Spleen (tissue), 7 donors: ENCODE data around the gene MAPKBP1.

ENCODE experiments used
- CTCF ChIP-seq, 11 experiments: fragments of 200-600 bp in 7 of 11; fragments of 450-650 bp in 4 of 11; sonication (generic) in 4 of 11; IDR thresholded peaks in 8 of 11; conservative IDR thresholded peaks in 3 of 11; 1 replicate in 7 of 11; 2 replicates in 4 of 11; pipeline versions ENCODE4 v1.4.0 to v1.8.0; 2016 to 2021; ENCODE audit warnings: antibody characterized with exemption in 11 of 11, inconsistent platforms in 4 of 11, mild to moderate bottlenecking in 1 of 11
- POLR2A ChIP-seq, 3 donors: fragments of 450-650 bp; IDR thresholded peaks; one replicate each; pipeline ENCODE4 v1.5.1; 2017; ENCODE audit warnings: antibody characterized with exemption in 3 of 3, mild to moderate bottlenecking in 1 of 3
- donor health status: DM: no; HTN: no; CAD: no; lungs with moderate emphysema.
- donor health status: DM: no; HTN: no; CAD: no.
- donor health status: DM: no; HTN: no; CAD: no.

- TF ChIP-seq CTCF (IDR thresholded peaks at IDR 0.05 in 8 of 11, conservative IDR thresholded peaks at IDR 0.05 in 3 of 11) (peak in 1 of 11 experiments; percentile 34), POLR2A (IDR thresholded peaks at IDR 0.05) (peak in 1 of 3 donors; percentile 39)
Measured at GRCh38 chr15:41827880-41828806, 53.9 kb downstream of the MAPKBP1 start, which contains the start of gene JMJD7.
